Naive thymus-derived CD8-positive, alpha-beta T cell (primary cell): Measurements from ENCODE around the gene TSPO2. TPM values are rescaled to one million over a fixed set of nuclear protein-coding genes. Genes with fewer than 3 reads are reported as not detected.

Source experiments
- ATAC-seq, 2 donors: fragments of 150-1000 bp; cut with Tn5 transposase in 1 of 2; sonication (Bioruptor Pico), chemical (Tn5 transposase) in 1 of 2; 1 replicate in 1 of 2; 2 replicates in 1 of 2; pipeline ENCODE4 v1.10.0; 2021; ENCODE audit warnings: mild to moderate bottlenecking in 2 of 2, moderate library complexity in 2 of 2
- POLR2A ChIA-PET: fragments of 350-600 bp; sonication (Branson Sonifier 250); formaldehyde crosslinking; loops from one replicate; lab custom pipeline; 2021; ENCODE audit warnings: antibody characterized with exemption; lab: Charles Lee
- DNase-seq, 10 donors: peaks; one replicate each; pipeline versions ENCODE4 v3.0.0 to v3.0.0-alpha.2; 2020 to 2022
- H3K27ac Mint-ChIP-seq, 10 donors: one replicate each; pipeline ENCODE4 v1.8.0; 2020 to 2022; ENCODE audit warnings: mild to moderate bottlenecking in 10 of 10, mixed read lengths in 10 of 10, moderate library complexity in 4 of 10, inconsistent platforms in 1 of 10
- H3K27me3 Mint-ChIP-seq, 5 donors: one replicate each; pipeline ENCODE4 v1.8.0; 2021 to 2022; ENCODE audit warnings: mixed read lengths in 5 of 5
- H3K36me3 Mint-ChIP-seq, 3 donors: one replicate each; pipeline ENCODE4 v1.8.0; 2020 to 2022; ENCODE audit warnings: mixed read lengths in 3 of 3, mild to moderate bottlenecking in 2 of 3, inconsistent platforms in 1 of 3
- H3K4me1 Mint-ChIP-seq, 4 donors: one replicate each; pipeline ENCODE4 v1.8.0; 2021 to 2022; ENCODE audit warnings: mixed read lengths in 4 of 4
- H3K4me3 Mint-ChIP-seq, 10 donors: one replicate each; pipeline ENCODE4 v1.8.0; 2020 to 2022; ENCODE audit warnings: mild to moderate bottlenecking in 10 of 10, mixed read lengths in 10 of 10, moderate library complexity in 6 of 10, inconsistent platforms in 1 of 10
- H3K9me3 Mint-ChIP-seq, 9 donors: one replicate each; pipeline ENCODE4 v1.8.0; 2020 to 2022; ENCODE audit warnings: mixed read lengths in 9 of 9, mild to moderate bottlenecking in 3 of 9, inconsistent platforms in 1 of 9, moderate library complexity in 1 of 9
- polyA plus RNA-seq, 3 donors: library from polyadenylated mRNA; unstranded; fragments of 300-500 nt; fragmentation: Illumina TruSeq; gene quantifications; one replicate each; pipeline ENCODE4 v1.2.3, GENCODE V29; 2021
- total RNA-seq, 8 experiments: library from RNA in 2 of 8; stranded (reverse) in 2 of 8; gene quantifications; one replicate each; pipeline ENCODE4 v1.2.3 and lab custom pipeline; 2021 to 2026

TSPO2 gene
- total and polyA plus RNA-seq, 5 experiments from 2014 or later = not detected

- H3K4me3 Mint-ChIP-seq = no peak overlapping the region
- no peaks in the 10 kb centered on the region for H3K27me3 Mint-ChIP-seq
- peaks cover 0 to 46% (median 9%) of the 10 kb centered on the region in 3 donors for H3K36me3 Mint-ChIP-seq
- H3K9me3 Mint-ChIP-seq = no peaks in the 10 kb centered on the region
- no peak for ATAC-seq
- POLR2A ChIA-PET = no interaction called here
- H3K27ac Mint-ChIP-seq = peak overlapping the region in 2 of 10 donors; percentile 47 to 57
- DNase-seq = no peak
- H3K4me1 Mint-ChIP-seq = peaks cover 10 to 26% (median 11%) of the 10 kb centered on the region in 4 donors
These were observed 14.7 kb downstream of the TSPO2 start for GRCh38 chr6:41056768-41057490.

- DNase-seq (no peak), ATAC-seq (no peak)
- Mint-ChIP-seq H3K4me3 (no peak overlapping the region), H3K36me3 (peaks cover 0 to 62% (median 10%) of the 10 kb centered on the region in 3 donors), H3K27ac (peak overlapping the region in 1 of 10 donors; percentile 53), H3K9me3 (no peaks in the 10 kb centered on the region), H3K4me1 (peaks cover 0 to 16% (median 2%) of the 10 kb centered on the region in 4 donors), H3K27me3 (no peaks in the 10 kb centered on the region)
- POLR2A ChIA-PET = no interaction called here
These were observed 16.5 kb downstream of the TSPO2 start for GRCh38 chr6:41058783-41059181.

- Mint-ChIP-seq H3K27ac (peak overlapping the region in 2 of 10 donors; percentile 21 to 58), H3K27me3 (no peaks in the 10 kb centered on the region), H3K4me3 (no peak overlapping the region), H3K9me3 (no peaks in the 10 kb centered on the region), H3K4me1 (peaks cover 0 to 12% (median 2%) of the 10 kb centered on the region in 4 donors), H3K36me3 (peaks cover 0 to 69% (median 10%) of the 10 kb centered on the region in 3 donors)
- ATAC-seq (no peak), DNase-seq (no peak)
- POLR2A ChIA-PET = no interaction called here
These were observed 17.3 kb downstream of the TSPO2 start for GRCh38 chr6:41059556-41059955.

GRCh38 chr6:41061196-41061726 lies 19.0 kb downstream of the TSPO2 start:
- no peak for DNase-seq
- POLR2A ChIA-PET = no interaction called here

GRCh38 chr6:41062056-41062455 lies 19.8 kb downstream of the TSPO2 start:
- POLR2A ChIA-PET = no interaction called here
- Mint-ChIP-seq H3K9me3 (no peaks in the 10 kb centered on the region), H3K4me3 (no peak overlapping the region), H3K27me3 (no peaks in the 10 kb centered on the region), H3K4me1 (peaks cover 6 to 10% (median 8%) of the 10 kb centered on the region in 4 donors), H3K27ac (no peak overlapping the region), H3K36me3 (peaks cover 6 to 76% (median 13%) of the 10 kb centered on the region in 3 donors)
- no peak for ATAC-seq
- no peak for DNase-seq

More at GRCh38 chr6:41061196-41061726, 19.0 kb downstream of the TSPO2 start:
- Mint-ChIP-seq H3K9me3 (no peaks in the 10 kb centered on the region), H3K27ac (no peak overlapping the region), H3K4me1 (peaks cover 0 to 4% (median 2%) of the 10 kb centered on the region in 4 donors), H3K36me3 (peaks cover 0 to 72% (median 11%) of the 10 kb centered on the region in 3 donors), H3K27me3 (no peaks in the 10 kb centered on the region), H3K4me3 (no peak overlapping the region)
- no peak for ATAC-seq

- Mint-ChIP-seq H3K9me3 (no peaks in the 10 kb centered on the region), H3K4me3 (no peak overlapping the region), H3K27me3 (no peaks in the 10 kb centered on the region), H3K36me3 (peaks cover 6 to 85% (median 13%) of the 10 kb centered on the region in 3 donors), H3K4me1 (peaks cover 7 to 12% (median 10%) of the 10 kb centered on the region in 4 donors), H3K27ac (no peak overlapping the region)
- DNase-seq (no peak), ATAC-seq (no peak)
- POLR2A ChIA-PET = interaction anchor here (1.2 kb wide), 1 partner anchor 7 kb away, joined by 3 read pairs; no protein-coding TSS in a partner anchor
These were observed 21.6 kb downstream of the TSPO2 start for GRCh38 chr6:41063884-41064285.

- peaks cover 11 to 17% (median 13%) of the 10 kb centered on the region in 4 donors for H3K4me1 Mint-ChIP-seq
- no peaks in the 10 kb centered on the region for H3K27me3 Mint-ChIP-seq
- no peak for ATAC-seq
- no peak overlapping the region for H3K27ac Mint-ChIP-seq
- no peak overlapping the region for H3K4me3 Mint-ChIP-seq
- H3K9me3 Mint-ChIP-seq = no peaks in the 10 kb centered on the region
- DNase-seq = no peak
- H3K36me3 Mint-ChIP-seq = peaks cover 6 to 90% (median 15%) of the 10 kb centered on the region in 3 donors
- POLR2A ChIA-PET = interaction anchor here (0.8 kb wide), 1 partner anchor 29 kb away, joined by 3 read pairs; no protein-coding TSS in a partner anchor
These were observed 22.6 kb downstream of the TSPO2 start for GRCh38 chr6:41064841-41065240.

GRCh38 chr6:41065550-41066026 lies 23.3 kb downstream of the TSPO2 start:
- ATAC-seq = no peak
- H3K27ac Mint-ChIP-seq = peak overlapping the region in 1 of 10 donors; percentile 7
- no peak for DNase-seq
- no peaks in the 10 kb centered on the region for H3K9me3 Mint-ChIP-seq
- H3K27me3 Mint-ChIP-seq = no peaks in the 10 kb centered on the region
- peaks cover 11 to 21% (median 16%) of the 10 kb centered on the region in 4 donors for H3K4me1 Mint-ChIP-seq
- H3K4me3 Mint-ChIP-seq = no peak overlapping the region
- POLR2A ChIA-PET = no interaction called here
- peaks cover 6 to 86% (median 15%) of the 10 kb centered on the region in 3 donors for H3K36me3 Mint-ChIP-seq

- H3K4me3 Mint-ChIP-seq = no peak overlapping the region
- ATAC-seq (no peak), DNase-seq (peak; percentile 29 to 79 (median 58))
- POLR2A ChIA-PET = no interaction called here
- no peaks in the 10 kb centered on the region for H3K27me3 Mint-ChIP-seq
- peak overlapping the region in 6 of 10 donors; percentile 22 to 85 (median 58) for H3K27ac Mint-ChIP-seq
- H3K36me3 Mint-ChIP-seq = peaks cover 6 to 78% (median 17%) of the 10 kb centered on the region in 3 donors
- no peaks in the 10 kb centered on the region for H3K9me3 Mint-ChIP-seq
- H3K4me1 Mint-ChIP-seq = peaks cover 11 to 34% (median 27%) of the 10 kb centered on the region in 4 donors
These were observed 24.6 kb downstream of the TSPO2 start for GRCh38 chr6:41066867-41067304.

- H3K4me1 Mint-ChIP-seq = peaks cover 26 to 65% (median 53%) of the 10 kb centered on the region in 4 donors
- ATAC-seq = no peak
- peaks cover 0 to 4% (median 0%) of the 10 kb centered on the region in 5 donors for H3K27me3 Mint-ChIP-seq
- H3K36me3 Mint-ChIP-seq = peaks cover 10 to 42% (median 12%) of the 10 kb centered on the region in 3 donors
- H3K9me3 Mint-ChIP-seq = no peaks in the 10 kb centered on the region
- POLR2A ChIA-PET = interaction anchor here (0.8 to 1.5 kb wide), 3 partner anchors 8 to 43 kb away, joined by 3 to 6 read pairs (median 4); no protein-coding TSS in a partner anchor
- DNase-seq = peak in 1 of 10 donors; percentile 50
- H3K27ac Mint-ChIP-seq = peak overlapping the region; percentile 92 to 99 (median 98)
- H3K4me3 Mint-ChIP-seq = peak overlapping the region; percentile 93 to 98 (median 96)
These were observed 29.2 kb downstream of the TSPO2 start for GRCh38 chr6:41071501-41071922.

- no peaks in the 10 kb centered on the region for H3K9me3 Mint-ChIP-seq
- ATAC-seq (peak; percentile 75 to 79), DNase-seq (peak; percentile 99 to 100 (median 100))
- peaks cover 4 to 35% (median 7%) of the 10 kb centered on the region in 3 donors for H3K36me3 Mint-ChIP-seq
- peaks cover 0 to 4% (median 0%) of the 10 kb centered on the region in 5 donors for H3K27me3 Mint-ChIP-seq
- H3K27ac Mint-ChIP-seq = peak within 1 kb of the TSS; percentile 92 to 99 (median 98)
- peak within 1 kb of the TSS; percentile 93 to 98 (median 96) for H3K4me3 Mint-ChIP-seq
- H3K4me1 Mint-ChIP-seq = peaks cover 22 to 61% (median 50%) of the 10 kb centered on the region in 4 donors
- POLR2A ChIA-PET = interaction anchor here (0.8 to 1.9 kb wide), 11 partner anchors 8 to 1711 kb away, joined by 3 to 10 read pairs (median 4); partner anchors contain the start of gene TREML2
These were observed 29.9 kb downstream of the TSPO2 start, which contains the start of gene OARD1 for GRCh38 chr6:41071923-41072835. TSS of gene OARD1 (minus strand) at chr6:41072356. CDS start at chr6:41071634, 722 bp downstream.
